Neural cell (in vitro differentiated cells): ENCODE measurements around the gene CYP4A22. TPM values are rescaled to one million over a fixed set of nuclear protein-coding genes. Genes with fewer than 3 reads are reported as not detected.

ENCODE experiments used
- H2AFZ ChIP-seq: fragments of 200-600, 300-800 bp; sonication (generic), shearing (Covaris generic); 2 replicates; pipeline ENCODE4 v1.6.0; 2014; ENCODE audit warnings: low read depth, mild to moderate bottlenecking, antibody characterized with exemption, low read length, moderate library complexity
- H3F3A ChIP-seq: fragments of 200-600 bp; shearing (Covaris generic); 2 replicates; pipeline ENCODE4 v1.6.1; 2016; ENCODE audit warnings: mild to moderate bottlenecking, moderate library complexity, mixed read lengths, antibody characterized with exemption, low read length; ENCODE audit not compliant: insufficient read depth, poor library complexity, severe bottlenecking
- H3K27ac ChIP-seq: fragments of 200-600, 300-800 bp; sonication (generic), shearing (Covaris generic); 2 replicates; pipeline ENCODE4 v1.5.1; 2014; ENCODE audit warnings: mild to moderate bottlenecking, low read length, moderate library complexity
- H3K27me3 ChIP-seq: fragments of 300-800, 200-600 bp; sonication (generic), shearing (Covaris generic); 2 replicates; pipeline ENCODE4 v1.6.0; 2014; ENCODE audit warnings: mild to moderate bottlenecking, low read depth, low read length, moderate library complexity; ENCODE audit not compliant: insufficient read depth
- H3K36me3 ChIP-seq: fragments of 300-800, 200-600 bp; sonication (generic), shearing (Covaris generic); 2 replicates; pipeline ENCODE4 v1.5.1; 2014; ENCODE audit warnings: mild to moderate bottlenecking, antibody characterized with exemption, low read length, moderate library complexity; ENCODE audit not compliant: insufficient read depth
- H3K4me2 ChIP-seq: fragments of 300-800, 200-600 bp; sonication (generic), shearing (Covaris generic); 2 replicates; pipeline ENCODE4 v1.6.0; 2014; ENCODE audit warnings: mild to moderate bottlenecking, low read length
- H3K4me3 ChIP-seq: fragments of 300-800, 200-600 bp; sonication (generic), shearing (Covaris generic); 2 replicates; pipeline ENCODE4 v1.5.1; 2014; ENCODE audit warnings: mild to moderate bottlenecking, low read length, moderate library complexity
- H3K79me2 ChIP-seq: fragments of 200-600 bp; shearing (Covaris generic); replicated peaks from 2 replicates; pipeline ENCODE4 v1.6.0; 2014; ENCODE audit warnings: mild to moderate bottlenecking, low read length, moderate library complexity; ENCODE audit not compliant: insufficient read depth
- H3K9ac ChIP-seq: fragments of 300-800, 200-600 bp; sonication (generic), shearing (Covaris generic); 2 replicates; pipeline ENCODE4 v1.6.1; 2016; ENCODE audit warnings: mild to moderate bottlenecking, low read length, mixed read lengths
- H3K9me2 ChIP-seq: fragments of 200-600 bp; shearing (Covaris generic); 2 replicates; pipeline ENCODE4 v1.6.1; 2016; ENCODE audit warnings: mild to moderate bottlenecking, low read length, mixed read lengths; ENCODE audit not compliant: insufficient read depth
- H3K9me3 ChIP-seq: fragments of 200-600, 300-800 bp; sonication (generic), shearing (Covaris generic); 2 replicates; pipeline ENCODE4 v1.6.1; 2016; ENCODE audit warnings: mild to moderate bottlenecking, mixed run types, low read length, moderate library complexity, mixed read lengths
- H4K20me1 ChIP-seq: fragments of 200-600 bp; shearing (Covaris generic); 2 replicates; pipeline ENCODE4 v1.6.1; 2016; ENCODE audit warnings: mild to moderate bottlenecking, mixed run types; ENCODE audit not compliant: insufficient read depth
- EP300 ChIP-seq: fragments of 450-650 bp; conservative IDR thresholded peaks from 2 replicates; pipeline ENCODE4 v1.6.1; 2014; ENCODE audit warnings: antibody characterized with exemption, mild to moderate bottlenecking, moderate library complexity; ENCODE audit not compliant: poor library complexity, severe bottlenecking
- EZH2 ChIP-seq: fragments of 200-600, 300-800 bp; shearing (Covaris generic), sonication (generic); IDR thresholded peaks from 2 replicates; pipeline ENCODE4 v1.6.1; 2014; ENCODE audit warnings: antibody characterized with exemption, low read length, borderline replicate concordance, mild to moderate bottlenecking; ENCODE audit not compliant: insufficient read depth, poor library complexity, severe bottlenecking
- MXI1 ChIP-seq: fragments of 450-650 bp; conservative IDR thresholded peaks from 2 replicates; pipeline ENCODE4 v1.6.1; 2014; ENCODE audit warnings: antibody characterized with exemption, mild to moderate bottlenecking; ENCODE audit not compliant: poor library complexity, severe bottlenecking
- POLR2AphosphoS5 ChIP-seq: IDR thresholded peaks from 2 replicates; pipeline ENCODE4 v1.6.1; 2012
- RAD21 ChIP-seq: fragments of 450-650 bp; conservative IDR thresholded peaks from 2 replicates; pipeline ENCODE4 v1.6.1; 2014; ENCODE audit warnings: antibody characterized with exemption, mild to moderate bottlenecking, moderate library complexity
- SMC3 ChIP-seq: fragments of 450-650 bp; conservative IDR thresholded peaks from 2 replicates; pipeline ENCODE4 v1.6.1; 2014; ENCODE audit warnings: antibody characterized with exemption, mild to moderate bottlenecking, moderate library complexity; ENCODE audit not compliant: poor library complexity
- TAF1 ChIP-seq: IDR thresholded peaks from 2 replicates; pipeline ENCODE4 v1.6.1; 2012; ENCODE audit warnings: low read depth
- polyA plus RNA-seq: library from polyadenylated mRNA; depleted of rRNA; stranded (reverse); fragments of >200 nt; gene quantifications from 2 replicates; pipeline ENCODE4 v1.2.3, GENCODE V29; 2014
- TF ChIP-seq, protein P1 (sequence below): fragments of 450-650 bp; IDR thresholded peaks from 2 replicates; pipeline ENCODE4 v1.5.1; 2014; ENCODE audit warnings: antibody characterized with exemption, mild to moderate bottlenecking, moderate library complexity; ENCODE audit not compliant: poor library complexity, severe bottlenecking
- TF ChIP-seq, protein P2 (sequence below): IDR thresholded peaks from 2 replicates; pipeline ENCODE4 v1.6.1; 2012; ENCODE audit warnings: borderline replicate concordance

The CYP4A22 gene
- polyA plus RNA-seq, 1 donor from 2014 or later = not detected

DNA sequence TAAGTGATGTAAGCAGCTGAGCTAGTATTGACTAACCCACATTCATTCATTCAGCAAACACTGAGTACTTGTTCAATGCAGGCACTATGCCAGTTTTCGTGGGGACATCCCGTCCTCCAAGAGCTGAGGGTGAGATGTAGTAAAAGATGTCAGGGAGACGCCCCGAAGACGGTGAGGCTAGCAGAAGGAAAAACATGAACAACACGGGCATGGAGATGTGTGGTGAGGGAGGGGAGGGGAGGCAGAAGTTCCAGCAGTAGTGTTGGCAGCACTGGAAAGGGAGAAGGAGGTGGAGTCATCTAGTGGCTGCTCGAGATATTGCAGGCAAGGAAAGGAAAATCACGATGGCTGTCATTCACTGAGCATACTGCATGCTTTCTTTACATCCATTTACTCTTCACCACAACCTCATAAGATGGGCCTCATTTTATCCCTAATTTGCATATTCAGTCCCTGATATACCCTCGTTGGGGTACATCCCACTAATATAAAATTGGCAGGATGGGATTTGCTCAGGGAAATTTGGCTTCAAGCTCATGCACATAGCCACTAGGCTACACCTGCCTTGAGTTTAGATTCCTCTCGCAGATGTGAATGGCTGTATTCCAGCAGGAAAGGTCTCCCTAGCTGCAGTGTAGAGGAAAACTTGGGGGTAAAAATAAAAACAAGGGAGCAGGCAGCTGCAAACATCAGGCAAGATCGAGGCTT lies 38.1 kb downstream of the CYP4A22 start:
- Histone ChIP-seq H4K20me1 (no peaks in the 10 kb centered on the region), H3K4me2 (no peak overlapping the region), H3K9me3 (no peaks in the 10 kb centered on the region), H2AFZ (no peak overlapping the region), H3K9ac (no peak overlapping the region), H3K4me3 (no peak overlapping the region), H3K79me2 (no peaks in the 10 kb centered on the region), H3F3A (no peaks in the 10 kb centered on the region), H3K36me3 (no peaks in the 10 kb centered on the region), H3K9me2 (no peaks in the 10 kb centered on the region), H3K27me3 (peaks cover 7% of the 10 kb centered on the region), H3K27ac (no peak overlapping the region)
- TF ChIP-seq, protein P1, sequence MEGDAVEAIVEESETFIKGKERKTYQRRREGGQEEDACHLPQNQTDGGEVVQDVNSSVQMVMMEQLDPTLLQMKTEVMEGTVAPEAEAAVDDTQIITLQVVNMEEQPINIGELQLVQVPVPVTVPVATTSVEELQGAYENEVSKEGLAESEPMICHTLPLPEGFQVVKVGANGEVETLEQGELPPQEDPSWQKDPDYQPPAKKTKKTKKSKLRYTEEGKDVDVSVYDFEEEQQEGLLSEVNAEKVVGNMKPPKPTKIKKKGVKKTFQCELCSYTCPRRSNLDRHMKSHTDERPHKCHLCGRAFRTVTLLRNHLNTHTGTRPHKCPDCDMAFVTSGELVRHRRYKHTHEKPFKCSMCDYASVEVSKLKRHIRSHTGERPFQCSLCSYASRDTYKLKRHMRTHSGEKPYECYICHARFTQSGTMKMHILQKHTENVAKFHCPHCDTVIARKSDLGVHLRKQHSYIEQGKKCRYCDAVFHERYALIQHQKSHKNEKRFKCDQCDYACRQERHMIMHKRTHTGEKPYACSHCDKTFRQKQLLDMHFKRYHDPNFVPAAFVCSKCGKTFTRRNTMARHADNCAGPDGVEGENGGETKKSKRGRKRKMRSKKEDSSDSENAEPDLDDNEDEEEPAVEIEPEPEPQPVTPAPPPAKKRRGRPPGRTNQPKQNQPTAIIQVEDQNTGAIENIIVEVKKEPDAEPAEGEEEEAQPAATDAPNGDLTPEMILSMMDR = peak; percentile 95
- TF ChIP-seq TAF1 = no peak
- TF ChIP-seq MXI1 = no peak
- TF ChIP-seq EZH2 = no peak
- TF ChIP-seq POLR2AphosphoS5 = no peak
- TF ChIP-seq EP300 = no peak
- peak; percentile 85 for TF ChIP-seq RAD21
- TF ChIP-seq SMC3 = peak; percentile 87
- TF ChIP-seq, protein P2, sequence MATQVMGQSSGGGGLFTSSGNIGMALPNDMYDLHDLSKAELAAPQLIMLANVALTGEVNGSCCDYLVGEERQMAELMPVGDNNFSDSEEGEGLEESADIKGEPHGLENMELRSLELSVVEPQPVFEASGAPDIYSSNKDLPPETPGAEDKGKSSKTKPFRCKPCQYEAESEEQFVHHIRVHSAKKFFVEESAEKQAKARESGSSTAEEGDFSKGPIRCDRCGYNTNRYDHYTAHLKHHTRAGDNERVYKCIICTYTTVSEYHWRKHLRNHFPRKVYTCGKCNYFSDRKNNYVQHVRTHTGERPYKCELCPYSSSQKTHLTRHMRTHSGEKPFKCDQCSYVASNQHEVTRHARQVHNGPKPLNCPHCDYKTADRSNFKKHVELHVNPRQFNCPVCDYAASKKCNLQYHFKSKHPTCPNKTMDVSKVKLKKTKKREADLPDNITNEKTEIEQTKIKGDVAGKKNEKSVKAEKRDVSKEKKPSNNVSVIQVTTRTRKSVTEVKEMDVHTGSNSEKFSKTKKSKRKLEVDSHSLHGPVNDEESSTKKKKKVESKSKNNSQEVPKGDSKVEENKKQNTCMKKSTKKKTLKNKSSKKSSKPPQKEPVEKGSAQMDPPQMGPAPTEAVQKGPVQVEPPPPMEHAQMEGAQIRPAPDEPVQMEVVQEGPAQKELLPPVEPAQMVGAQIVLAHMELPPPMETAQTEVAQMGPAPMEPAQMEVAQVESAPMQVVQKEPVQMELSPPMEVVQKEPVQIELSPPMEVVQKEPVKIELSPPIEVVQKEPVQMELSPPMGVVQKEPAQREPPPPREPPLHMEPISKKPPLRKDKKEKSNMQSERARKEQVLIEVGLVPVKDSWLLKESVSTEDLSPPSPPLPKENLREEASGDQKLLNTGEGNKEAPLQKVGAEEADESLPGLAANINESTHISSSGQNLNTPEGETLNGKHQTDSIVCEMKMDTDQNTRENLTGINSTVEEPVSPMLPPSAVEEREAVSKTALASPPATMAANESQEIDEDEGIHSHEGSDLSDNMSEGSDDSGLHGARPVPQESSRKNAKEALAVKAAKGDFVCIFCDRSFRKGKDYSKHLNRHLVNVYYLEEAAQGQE = no peak

DNA sequence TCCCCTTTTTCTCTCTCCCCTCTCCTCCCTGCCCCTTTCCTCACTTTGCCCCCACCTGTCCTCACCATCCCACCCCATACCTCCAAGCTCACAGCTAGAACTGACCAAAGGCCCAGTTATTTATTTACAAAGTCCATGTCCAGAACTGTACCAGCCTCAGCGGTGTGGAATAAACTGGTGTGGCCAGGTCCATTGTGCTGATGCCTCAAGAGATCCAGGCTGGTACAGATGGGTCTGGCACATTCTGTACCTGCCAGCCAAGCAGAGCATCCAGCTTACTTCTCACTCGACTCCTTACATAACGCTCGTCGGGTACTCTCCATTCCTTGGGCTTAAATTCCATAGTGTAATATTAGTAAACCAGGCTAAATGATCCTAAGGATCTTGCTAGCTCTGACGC lies 40.8 kb downstream of the CYP4A22 start:
- Histone ChIP-seq H3K27me3 (peaks cover 12% of the 10 kb centered on the region), H4K20me1 (no peaks in the 10 kb centered on the region), H3K9ac (no peak overlapping the region), H2AFZ (no peak overlapping the region), H3K9me3 (no peaks in the 10 kb centered on the region), H3K9me2 (no peaks in the 10 kb centered on the region), H3K27ac (no peak overlapping the region), H3F3A (no peaks in the 10 kb centered on the region), H3K36me3 (no peaks in the 10 kb centered on the region), H3K4me3 (no peak overlapping the region), H3K79me2 (no peaks in the 10 kb centered on the region), H3K4me2 (no peak overlapping the region)
- TF ChIP-seq, protein P1 = no peak
- TF ChIP-seq POLR2AphosphoS5 (no peak), EZH2 (no peak), EP300 (no peak), RAD21 (no peak)
